Bronchial epithelial cell (primary cell): ENCODE results near the gene RNF19B. TPM values are rescaled to one million over a fixed set of nuclear protein-coding genes. Genes with fewer than 3 reads are reported as not detected.

Experiments
- DNase-seq: peaks from one replicate; pipeline ENCODE4 v3.0.0-alpha.2; 2010; ENCODE audit warnings: low read depth
- FAIRE-seq: peaks from 2 replicates; lab custom pipeline; 2011; peaks lifted over from hg19 to GRCh38; lab: Jason Lieb, UNC
- H3K27me3 ChIP-seq: 2 replicates; pipeline ENCODE4 v1.5.1; 2011; ENCODE audit warnings: low read length; ENCODE audit not compliant: control insufficient read depth, insufficient read depth
- H3K36me3 ChIP-seq: 2 replicates; pipeline ENCODE4 v1.5.1; 2011; ENCODE audit warnings: low read length; ENCODE audit not compliant: control insufficient read depth, insufficient read depth
- H3K4me3 ChIP-seq: 2 replicates; pipeline ENCODE4 v1.5.1; 2011; ENCODE audit warnings: mild to moderate bottlenecking, low read depth, low read length, control low read depth
- total RNA-seq: library from RNA; depleted of rRNA; stranded (reverse); fragments of >200 nt; gene quantifications from 2 replicates; pipeline ENCODE4 v1.2.1, GENCODE V29; 2014
- TF ChIP-seq, protein P1 (sequence below): IDR thresholded peaks from 2 replicates; pipeline ENCODE4 v1.5.1; 2011; ENCODE audit warnings: mild to moderate bottlenecking, moderate library complexity, low read length, control low read depth, inconsistent platforms; ENCODE audit not compliant: insufficient read depth, severe bottlenecking

The RNF19B gene
- total RNA-seq, 1 donor from 2014 or later, result 32.6 TPM

DNA sequence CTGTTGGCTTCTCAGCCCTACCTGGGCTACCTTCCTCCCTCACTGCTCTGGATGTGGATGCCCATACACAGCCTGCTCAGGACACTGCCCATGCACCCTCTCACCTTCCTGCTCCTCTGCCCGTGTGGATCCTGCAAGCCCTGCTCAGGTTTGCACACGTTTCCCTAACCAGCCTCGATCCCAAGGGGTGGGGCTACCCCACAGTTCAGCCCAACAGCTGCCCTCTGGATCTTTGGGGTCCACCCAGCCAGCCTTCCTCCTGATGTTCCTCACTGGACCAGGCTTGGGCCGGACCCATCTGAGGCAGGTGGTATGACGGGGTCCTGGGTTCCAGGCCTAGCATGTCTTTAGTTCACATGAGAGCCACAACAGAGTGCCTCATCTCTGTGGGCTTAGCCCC lies 68.2 kb downstream of the RNF19B start:
- Histone ChIP-seq H3K4me3 (no peak overlapping the region), H3K27me3 (peaks cover 2% of the 10 kb centered on the region), H3K36me3 (peaks cover 7% of the 10 kb centered on the region)
- FAIRE-seq (peak; percentile 23), DNase-seq (no peak)
- TF ChIP-seq, protein P1, sequence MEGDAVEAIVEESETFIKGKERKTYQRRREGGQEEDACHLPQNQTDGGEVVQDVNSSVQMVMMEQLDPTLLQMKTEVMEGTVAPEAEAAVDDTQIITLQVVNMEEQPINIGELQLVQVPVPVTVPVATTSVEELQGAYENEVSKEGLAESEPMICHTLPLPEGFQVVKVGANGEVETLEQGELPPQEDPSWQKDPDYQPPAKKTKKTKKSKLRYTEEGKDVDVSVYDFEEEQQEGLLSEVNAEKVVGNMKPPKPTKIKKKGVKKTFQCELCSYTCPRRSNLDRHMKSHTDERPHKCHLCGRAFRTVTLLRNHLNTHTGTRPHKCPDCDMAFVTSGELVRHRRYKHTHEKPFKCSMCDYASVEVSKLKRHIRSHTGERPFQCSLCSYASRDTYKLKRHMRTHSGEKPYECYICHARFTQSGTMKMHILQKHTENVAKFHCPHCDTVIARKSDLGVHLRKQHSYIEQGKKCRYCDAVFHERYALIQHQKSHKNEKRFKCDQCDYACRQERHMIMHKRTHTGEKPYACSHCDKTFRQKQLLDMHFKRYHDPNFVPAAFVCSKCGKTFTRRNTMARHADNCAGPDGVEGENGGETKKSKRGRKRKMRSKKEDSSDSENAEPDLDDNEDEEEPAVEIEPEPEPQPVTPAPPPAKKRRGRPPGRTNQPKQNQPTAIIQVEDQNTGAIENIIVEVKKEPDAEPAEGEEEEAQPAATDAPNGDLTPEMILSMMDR, result no peak

DNA sequence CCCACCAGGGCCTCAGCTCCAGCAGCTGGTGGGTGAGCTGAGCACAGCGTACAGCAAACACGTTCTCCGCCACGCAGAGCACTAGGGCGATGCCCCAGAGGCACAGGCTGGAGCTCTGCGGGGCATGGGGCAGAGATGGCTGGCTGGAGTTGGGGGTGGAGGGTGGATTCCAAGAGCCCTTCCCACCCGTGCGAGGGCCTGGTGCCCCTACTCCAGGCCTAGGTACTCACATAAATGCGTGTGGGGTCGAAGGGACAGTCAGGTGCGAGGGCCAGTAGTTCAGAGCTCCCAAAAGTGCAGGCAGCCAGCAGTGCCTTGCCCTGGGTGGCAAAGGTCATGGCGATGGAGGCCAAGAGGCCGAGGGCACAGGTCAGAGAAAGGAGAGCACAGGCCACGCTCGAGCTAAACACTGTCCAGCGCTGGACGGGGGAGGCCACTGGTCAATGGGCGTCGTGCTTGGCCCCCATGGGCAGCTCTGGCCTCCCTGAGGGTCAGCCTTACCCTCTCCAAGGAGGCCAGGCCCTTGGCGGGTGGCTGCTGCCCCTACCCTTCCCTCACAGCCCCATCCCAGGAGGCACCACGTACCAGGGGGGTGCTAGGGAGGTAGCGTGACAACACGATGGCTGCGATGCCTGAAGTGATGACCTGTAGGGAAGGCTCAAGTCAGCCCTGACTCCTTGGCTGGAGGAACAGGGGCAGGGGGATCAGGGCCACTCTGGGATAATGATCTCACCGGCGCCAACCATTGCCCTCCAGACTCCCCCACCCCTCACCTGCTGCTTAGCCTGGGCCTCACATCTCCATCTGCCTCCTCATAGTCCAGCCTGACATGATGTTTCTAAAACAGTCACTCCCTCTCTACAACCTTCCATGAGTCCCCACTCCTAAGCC lies 69.0 kb downstream of the RNF19B start:
- TF ChIP-seq, protein P1, result no peak
- FAIRE-seq (no peak), DNase-seq (no peak)
- H3K27me3 ChIP-seq, result peaks cover 2% of the 10 kb centered on the region
- H3K36me3 ChIP-seq, result peaks cover 7% of the 10 kb centered on the region
- H3K4me3 ChIP-seq, result no peak overlapping the region

- TF ChIP-seq, protein P1, result no peak
- peaks cover 7% of the 10 kb centered on the region for H3K36me3 ChIP-seq
- peaks cover 2% of the 10 kb centered on the region for H3K27me3 ChIP-seq
- H3K4me3 ChIP-seq, result no peak overlapping the region
- DNase-seq, result no peak
- no peak for FAIRE-seq
Observed at GRCh38 chr1:32894681-32895080, 69.9 kb downstream of the RNF19B start.

DNA sequence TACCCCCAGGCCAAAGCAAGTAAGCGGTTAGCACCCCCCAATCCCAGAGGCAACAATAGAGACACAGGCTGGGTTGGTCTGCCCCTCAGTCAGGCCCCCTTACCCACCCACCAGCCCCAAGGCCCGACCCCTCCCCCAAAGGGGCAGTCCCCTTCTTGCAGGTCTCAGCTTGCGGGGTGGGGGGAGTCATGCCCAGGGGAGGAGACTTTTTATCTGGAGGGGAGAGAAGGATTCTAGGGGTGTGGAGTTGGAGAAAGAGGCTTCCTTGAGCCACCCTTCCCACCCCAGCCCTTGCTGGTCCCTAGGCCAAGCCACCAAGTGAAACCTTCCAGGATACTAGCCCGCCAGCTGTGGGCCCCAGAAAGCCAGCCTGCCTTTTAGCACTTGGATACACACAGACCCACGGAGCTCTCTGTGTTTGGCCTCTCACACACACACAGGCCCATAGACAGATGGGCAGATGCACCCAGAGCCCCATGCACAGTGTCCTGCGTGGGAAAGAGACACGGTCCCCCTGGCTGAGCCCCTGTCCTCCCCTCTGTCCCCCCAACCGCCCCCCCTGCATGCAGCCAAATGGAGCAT lies 70.5 kb downstream of the RNF19B start:
- FAIRE-seq (no peak), DNase-seq (no peak)
- TF ChIP-seq, protein P1, result no peak
- H3K4me3 ChIP-seq, result no peak overlapping the region
- peaks cover 2% of the 10 kb centered on the region for H3K27me3 ChIP-seq
- peaks cover 7% of the 10 kb centered on the region for H3K36me3 ChIP-seq

DNA sequence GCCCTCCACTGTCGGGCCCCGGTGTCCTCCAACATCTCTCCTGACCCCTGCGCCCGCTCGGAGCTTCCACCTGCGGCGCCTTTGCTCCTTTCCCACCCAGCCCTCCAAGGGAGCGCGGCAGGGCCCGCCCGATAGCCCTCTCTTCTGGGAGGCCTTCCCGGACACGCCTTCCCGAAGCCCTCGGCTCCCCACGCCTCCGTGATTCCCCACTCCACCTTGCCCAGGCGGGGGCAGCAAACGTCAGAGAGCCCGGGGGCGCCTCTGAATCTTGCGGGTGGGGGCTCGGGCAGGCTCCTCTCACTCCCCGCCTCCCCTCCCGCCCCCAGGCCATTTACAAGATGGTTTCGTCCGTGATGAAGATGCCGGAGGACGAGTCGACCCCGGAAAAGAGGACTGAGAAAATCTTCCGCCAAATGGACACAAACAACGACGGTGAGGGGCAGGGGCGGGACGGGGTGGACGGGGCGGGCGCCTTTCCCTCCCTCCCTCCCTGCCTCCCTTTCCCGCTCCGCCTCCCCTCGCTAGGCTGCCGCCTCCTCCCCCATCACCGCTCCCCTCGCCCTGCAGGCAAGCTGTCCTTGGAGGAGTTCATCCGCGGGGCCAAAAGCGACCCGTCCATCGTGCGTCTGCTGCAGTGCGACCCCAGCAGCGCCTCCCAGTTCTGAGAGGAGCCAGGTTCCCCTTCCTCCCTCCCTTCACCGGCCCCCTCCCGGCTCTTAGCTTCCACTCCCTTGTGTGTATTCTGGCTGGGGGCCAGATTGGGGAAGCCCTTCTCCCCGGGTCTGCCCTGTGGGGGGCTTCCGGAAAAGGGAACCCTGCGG lies 71.2 kb downstream of the RNF19B start:
- FAIRE-seq (no peak), DNase-seq (no peak)
- TF ChIP-seq, protein P1, result peak; percentile 23
- H3K36me3 ChIP-seq, result peaks cover 7% of the 10 kb centered on the region
- peak overlapping the region; percentile 29 for H3K4me3 ChIP-seq
- peaks cover 2% of the 10 kb centered on the region for H3K27me3 ChIP-seq
